Ascending aorta (tissue), 2 donors: Measurements from ENCODE around the gene MTLN. TPM values are rescaled to one million over a fixed set of nuclear protein-coding genes. Genes with fewer than 3 reads are reported as not detected.

Source experiments
- DNase-seq, 2 donors: peaks; one replicate each; pipeline ENCODE4 v3.0.0-alpha.2; 2019; ENCODE audit warnings: low spot score in 2 of 2
- H3K27ac ChIP-seq, 2 donors: fragments of 200-600 bp; sonication (generic); one replicate each; pipeline ENCODE4 v1.5.1; 2016 to 2017; ENCODE audit warnings: mild to moderate bottlenecking in 1 of 2
- H3K27me3 ChIP-seq: fragments of 200-600 bp; sonication (generic); one replicate; pipeline ENCODE4 v1.5.1; 2017
- H3K36me3 ChIP-seq, 2 donors: fragments of 200-600 bp; sonication (generic); one replicate each; pipeline ENCODE4 v1.5.1; 2016
- H3K4me1 ChIP-seq, 2 donors: fragments of 200-600 bp; sonication (generic); one replicate each; pipeline ENCODE4 v1.5.1; 2016 to 2017; ENCODE audit warnings: mild to moderate bottlenecking in 1 of 2
- H3K4me3 ChIP-seq, 2 donors: fragments of 200-600 bp; sonication (generic); one replicate each; pipeline ENCODE4 v1.5.1; 2016 to 2017; ENCODE audit warnings: mild to moderate bottlenecking in 1 of 2
- H3K9me3 ChIP-seq, 2 donors: fragments of 200-600 bp; sonication (generic); one replicate each; pipeline ENCODE4 v1.5.1; 2016
- intact Hi-C: fragments of 100-400 bp; cut with DNase I; formaldehyde crosslinking; loops from one replicate; pipeline ENCODE4 v1.15.1; 2023
- total RNA-seq: library from RNA; depleted of rRNA; stranded (reverse); fragments of >200 nt; gene quantifications from one replicate; pipeline ENCODE4 v1.1.0, GENCODE V29; 2016
- TF ChIP-seq, protein P1 (sequence below), 3 experiments: fragments of 200-600 bp in 2 of 3; fragments of 450-650 bp in 1 of 3; sonication (generic) in 2 of 3; IDR thresholded peaks; one replicate each; pipeline ENCODE4 v1.5.1; 2016 to 2019; ENCODE audit warnings: antibody characterized with exemption in 3 of 3, mild to moderate bottlenecking in 1 of 3, moderate library complexity in 1 of 3

The MTLN gene
- total RNA-seq, 1 donor from 2014 or later = 381 TPM

DNA sequence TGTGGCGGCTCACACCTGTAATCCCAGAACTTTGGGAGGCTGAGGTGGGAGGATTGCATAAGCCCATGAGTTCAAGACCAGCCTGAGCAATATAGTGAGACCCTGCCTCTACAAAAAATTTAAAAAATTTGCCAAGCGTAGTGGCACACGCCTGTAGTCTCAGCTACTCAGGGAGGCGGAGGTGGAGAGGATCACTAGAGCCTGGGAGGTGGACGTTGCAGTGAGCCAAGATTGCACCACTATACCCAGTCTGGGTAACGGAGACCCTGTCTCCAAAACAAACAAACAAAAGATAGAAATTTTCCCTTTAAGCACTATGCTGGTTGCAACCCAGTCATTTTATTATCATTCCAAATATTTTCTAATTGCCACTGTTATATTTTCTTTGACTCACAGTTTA is 39.8 kb downstream of the MTLN start:
- Histone ChIP-seq H3K4me1 (no peaks in the 10 kb centered on the region), H3K27ac (no peak overlapping the region), H3K4me3 (no peak overlapping the region), H3K36me3 (peaks cover 0 to 3% of the 10 kb centered on the region in 2 donors), H3K27me3 (no peaks in the 10 kb centered on the region), H3K9me3 (no peaks in the 10 kb centered on the region)
- intact Hi-C loops = no loop called here
- TF ChIP-seq, protein P1, sequence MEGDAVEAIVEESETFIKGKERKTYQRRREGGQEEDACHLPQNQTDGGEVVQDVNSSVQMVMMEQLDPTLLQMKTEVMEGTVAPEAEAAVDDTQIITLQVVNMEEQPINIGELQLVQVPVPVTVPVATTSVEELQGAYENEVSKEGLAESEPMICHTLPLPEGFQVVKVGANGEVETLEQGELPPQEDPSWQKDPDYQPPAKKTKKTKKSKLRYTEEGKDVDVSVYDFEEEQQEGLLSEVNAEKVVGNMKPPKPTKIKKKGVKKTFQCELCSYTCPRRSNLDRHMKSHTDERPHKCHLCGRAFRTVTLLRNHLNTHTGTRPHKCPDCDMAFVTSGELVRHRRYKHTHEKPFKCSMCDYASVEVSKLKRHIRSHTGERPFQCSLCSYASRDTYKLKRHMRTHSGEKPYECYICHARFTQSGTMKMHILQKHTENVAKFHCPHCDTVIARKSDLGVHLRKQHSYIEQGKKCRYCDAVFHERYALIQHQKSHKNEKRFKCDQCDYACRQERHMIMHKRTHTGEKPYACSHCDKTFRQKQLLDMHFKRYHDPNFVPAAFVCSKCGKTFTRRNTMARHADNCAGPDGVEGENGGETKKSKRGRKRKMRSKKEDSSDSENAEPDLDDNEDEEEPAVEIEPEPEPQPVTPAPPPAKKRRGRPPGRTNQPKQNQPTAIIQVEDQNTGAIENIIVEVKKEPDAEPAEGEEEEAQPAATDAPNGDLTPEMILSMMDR (IDR thresholded peaks at IDR 0.05) = no peak
- no peak for DNase-seq

DNA sequence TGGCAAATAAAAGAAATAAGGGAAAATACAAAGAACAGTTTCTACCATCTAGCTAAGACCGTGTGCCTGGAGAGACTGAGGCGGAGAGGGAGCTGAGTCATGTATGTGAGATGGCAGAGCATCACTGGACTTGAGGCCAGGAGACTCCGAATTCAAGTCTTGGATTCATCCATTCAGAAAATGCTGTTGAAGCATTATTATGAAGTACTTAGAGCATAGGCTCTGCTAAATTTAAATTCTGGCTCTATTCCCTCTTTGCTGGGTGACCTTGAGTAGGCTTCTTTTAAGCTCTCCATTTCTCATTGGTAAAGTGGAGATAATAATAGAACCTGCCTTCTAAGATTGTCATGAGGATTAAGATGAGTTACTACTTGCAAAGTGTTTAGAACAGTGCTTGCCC is 42.2 kb downstream of the MTLN start:
- TF ChIP-seq, protein P1 (IDR thresholded peaks at IDR 0.05) = no peak
- H3K4me3 ChIP-seq = no peak overlapping the region
- intact Hi-C loops = no loop called here
- H3K9me3 ChIP-seq = no peaks in the 10 kb centered on the region
- H3K4me1 ChIP-seq = no peaks in the 10 kb centered on the region
- DNase-seq = no peak
- no peaks in the 10 kb centered on the region for H3K36me3 ChIP-seq
- H3K27ac ChIP-seq = no peak overlapping the region
- no peaks in the 10 kb centered on the region for H3K27me3 ChIP-seq

DNA sequence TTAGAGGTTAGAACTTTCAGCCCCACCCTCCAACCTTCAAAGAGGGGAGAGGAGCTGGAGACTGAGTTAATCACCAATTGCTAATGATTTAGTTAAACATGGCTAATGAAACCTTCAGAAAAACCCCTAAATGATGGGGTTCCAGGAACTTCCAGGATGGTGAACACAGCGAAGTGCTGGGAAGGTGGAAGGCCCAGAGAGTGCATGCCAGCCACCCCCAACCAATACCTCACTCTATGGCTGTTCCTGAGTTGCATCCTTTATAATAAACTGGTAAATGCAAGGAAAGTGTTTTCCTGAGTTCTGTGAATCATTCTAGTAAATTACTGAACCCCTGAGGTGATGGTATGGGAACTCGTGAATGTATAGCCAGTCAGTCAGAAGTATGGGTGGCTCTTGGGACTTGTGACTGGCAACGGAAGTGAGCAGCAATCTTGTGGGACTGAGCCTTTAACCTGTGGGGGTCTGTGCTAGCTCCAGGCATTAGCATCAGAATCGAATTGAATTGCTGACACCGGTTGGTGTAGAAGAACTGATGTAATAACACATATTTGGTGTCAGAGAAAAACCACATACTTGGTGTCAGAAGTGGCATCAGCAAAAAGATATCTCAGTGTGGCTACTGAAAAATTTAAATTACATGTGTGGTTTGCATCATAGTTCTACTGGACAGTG is 44.9 kb downstream of the MTLN start:
- Histone ChIP-seq H3K27me3 (no peaks in the 10 kb centered on the region), H3K36me3 (no peaks in the 10 kb centered on the region), H3K9me3 (no peaks in the 10 kb centered on the region), H3K27ac (no peak overlapping the region), H3K4me3 (no peak overlapping the region), H3K4me1 (no peaks in the 10 kb centered on the region)
- TF ChIP-seq, protein P1 (IDR thresholded peaks at IDR 0.05) = no peak
- intact Hi-C loops = no loop called here
- no peak for DNase-seq

DNA sequence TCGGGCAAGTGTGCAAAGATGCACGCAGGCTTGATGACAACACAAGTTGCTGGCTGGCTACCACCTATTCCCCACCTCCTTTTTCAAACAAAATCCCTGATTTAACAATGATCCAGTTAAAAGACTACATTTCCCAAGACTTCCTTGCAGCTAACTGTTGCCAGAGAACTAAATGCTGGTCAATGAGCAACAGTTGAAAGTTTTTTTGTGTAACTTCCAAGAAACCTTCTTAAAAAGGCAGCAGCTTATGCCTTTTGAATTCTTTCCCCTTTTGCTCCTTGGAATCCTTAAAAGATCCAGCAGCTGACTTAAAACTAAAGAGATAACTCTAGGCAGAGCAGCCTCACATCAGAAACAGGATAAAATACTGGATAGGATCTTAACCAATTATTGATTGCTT is 46.1 kb downstream of the MTLN start:
- H3K4me1 ChIP-seq = no peaks in the 10 kb centered on the region
- intact Hi-C loops = no loop called here
- no peaks in the 10 kb centered on the region for H3K9me3 ChIP-seq
- H3K36me3 ChIP-seq = no peaks in the 10 kb centered on the region
- no peaks in the 10 kb centered on the region for H3K27me3 ChIP-seq
- TF ChIP-seq, protein P1 (IDR thresholded peaks at IDR 0.05) = no peak
- H3K4me3 ChIP-seq = no peak overlapping the region
- DNase-seq = no peak
- H3K27ac ChIP-seq = no peak overlapping the region

Other genes starting within 250 kb of the MTLN start
- 38.5 TPM for gene MALL, start 96.7 kb downstream of the MTLN start, total RNA-seq
- 9.8 TPM for gene NPHP1, start 7.5 kb downstream of the MTLN start, total RNA-seq